ENCODE results near the gene TUBB4A.

Gene TUBB4A

GRCh38 chr19:6521718-6522646 is 19.9 kb upstream of the TUBB4A start:
- no peak for TF ChIP-seq CTCF (IDR thresholded peaks at IDR 0.05; ENCODE audit: low read depth, low read length)
- no peak for DNase-seq (ENCODE audit: extremely low read depth, low read depth)

DNA sequence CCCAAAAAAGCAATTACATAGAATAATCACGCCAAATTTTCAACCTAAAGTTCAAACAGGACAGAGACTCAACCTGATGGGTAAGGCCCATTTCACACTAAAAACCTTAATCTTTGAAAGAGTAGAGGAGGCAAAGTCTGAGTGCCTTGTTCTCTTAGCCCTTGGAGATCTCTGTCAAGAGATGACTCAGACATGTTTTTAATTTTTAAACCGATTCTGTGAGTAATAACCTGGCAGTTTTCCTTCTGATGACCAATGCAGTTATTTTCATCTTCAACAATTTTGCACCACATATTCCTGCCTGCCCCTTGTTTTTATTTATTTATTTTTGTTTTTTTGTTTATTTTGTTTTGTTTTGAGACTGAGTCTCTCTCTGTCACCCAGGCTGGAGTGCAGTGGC is 17.2 kb upstream of the TUBB4A start:
- TF ChIP-seq CTCF (IDR thresholded peaks at IDR 0.05; ENCODE audit: low read depth, low read length), result no peak
- DNase-seq (ENCODE audit: extremely low read depth, low read depth), result peak; percentile 27

- no peak for DNase-seq (ENCODE audit: extremely low read depth, low read depth)
- no peak for TF ChIP-seq CTCF (IDR thresholded peaks at IDR 0.05; ENCODE audit: low read depth, low read length)
Observed at GRCh38 chr19:6518145-6518911, 16.2 kb upstream of the TUBB4A start.

DNA sequence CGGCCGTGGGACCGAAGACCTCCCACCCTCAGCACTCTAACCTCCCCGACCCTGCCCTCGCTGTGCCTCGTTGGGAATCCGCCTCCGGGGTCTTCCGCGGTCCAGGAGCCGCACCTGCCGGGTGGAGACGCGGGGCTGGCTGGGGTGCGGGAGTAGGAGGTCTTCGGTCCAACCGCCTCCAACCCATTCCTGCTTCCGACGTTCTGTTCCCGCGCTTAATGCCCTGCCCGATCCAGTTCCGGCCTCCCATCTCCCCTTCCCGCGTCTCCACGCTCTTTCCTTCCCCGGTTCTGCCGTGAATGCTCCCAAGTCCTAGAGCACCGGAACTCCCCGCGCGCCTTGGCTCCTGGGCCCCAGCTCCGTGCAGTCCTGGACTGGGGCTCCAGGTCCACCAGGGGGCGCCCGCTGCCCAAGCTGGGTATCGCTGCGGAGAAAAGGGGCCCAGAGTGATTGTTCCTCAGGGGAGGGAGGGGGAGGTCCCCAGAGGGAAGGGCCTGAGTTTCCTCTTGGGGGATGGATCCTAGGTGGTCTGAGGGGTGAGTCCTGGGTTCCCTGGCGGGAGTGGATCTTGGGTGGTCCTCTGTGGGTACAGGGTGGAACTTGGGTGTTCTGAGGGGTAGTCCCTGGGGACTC is 14.7 kb upstream of the TUBB4A start:
- DNase-seq (ENCODE audit: extremely low read depth, low read depth), result peak; percentile 28
- peak; percentile 98 for TF ChIP-seq CTCF (IDR thresholded peaks at IDR 0.05; ENCODE audit: low read depth, low read length)

- no peak for TF ChIP-seq CTCF (IDR thresholded peaks at IDR 0.05; ENCODE audit: low read depth, low read length)
Observed at GRCh38 chr19:6516018-6516658, 14.0 kb upstream of the TUBB4A start.

GRCh38 chr19:6514926-6515544 is 12.9 kb upstream of the TUBB4A start:
- TF ChIP-seq CTCF (IDR thresholded peaks at IDR 0.05; ENCODE audit: low read depth, low read length), result no peak

More at GRCh38 chr19:6516018-6516658, 14.0 kb upstream of the TUBB4A start:
- peak; percentile 70 for DNase-seq (ENCODE audit: extremely low read depth, low read depth)

More at GRCh38 chr19:6514926-6515544, 12.9 kb upstream of the TUBB4A start:
- DNase-seq (ENCODE audit: extremely low read depth, low read depth), result no peak

Measured in AG09319 (cell line).